ENCODE results near the gene GPN1.

DNA sequence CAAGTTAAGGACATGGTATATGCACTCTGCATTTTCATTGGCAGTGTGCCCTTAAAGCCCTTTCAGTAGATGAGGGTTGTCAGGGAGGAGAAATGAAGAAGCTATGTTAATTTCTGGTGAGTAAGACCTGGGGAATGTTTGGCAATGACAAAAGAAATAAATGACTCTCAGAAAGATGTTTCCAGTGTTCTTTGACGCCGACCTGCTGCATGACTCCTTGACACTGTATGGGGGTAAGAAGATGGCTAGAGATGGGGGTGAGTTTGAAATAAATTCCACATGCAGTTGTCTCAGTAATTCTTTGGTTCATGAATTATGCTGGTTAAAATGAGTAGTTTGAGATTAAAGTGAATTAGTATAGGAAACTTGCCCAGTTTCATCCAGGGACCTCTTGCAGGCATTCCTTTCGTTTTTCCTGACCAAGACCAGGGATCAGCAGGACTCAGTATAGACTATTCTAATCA is 5.9 kb upstream of the GPN1 start:
- TF ChIP-seq, protein P1, sequence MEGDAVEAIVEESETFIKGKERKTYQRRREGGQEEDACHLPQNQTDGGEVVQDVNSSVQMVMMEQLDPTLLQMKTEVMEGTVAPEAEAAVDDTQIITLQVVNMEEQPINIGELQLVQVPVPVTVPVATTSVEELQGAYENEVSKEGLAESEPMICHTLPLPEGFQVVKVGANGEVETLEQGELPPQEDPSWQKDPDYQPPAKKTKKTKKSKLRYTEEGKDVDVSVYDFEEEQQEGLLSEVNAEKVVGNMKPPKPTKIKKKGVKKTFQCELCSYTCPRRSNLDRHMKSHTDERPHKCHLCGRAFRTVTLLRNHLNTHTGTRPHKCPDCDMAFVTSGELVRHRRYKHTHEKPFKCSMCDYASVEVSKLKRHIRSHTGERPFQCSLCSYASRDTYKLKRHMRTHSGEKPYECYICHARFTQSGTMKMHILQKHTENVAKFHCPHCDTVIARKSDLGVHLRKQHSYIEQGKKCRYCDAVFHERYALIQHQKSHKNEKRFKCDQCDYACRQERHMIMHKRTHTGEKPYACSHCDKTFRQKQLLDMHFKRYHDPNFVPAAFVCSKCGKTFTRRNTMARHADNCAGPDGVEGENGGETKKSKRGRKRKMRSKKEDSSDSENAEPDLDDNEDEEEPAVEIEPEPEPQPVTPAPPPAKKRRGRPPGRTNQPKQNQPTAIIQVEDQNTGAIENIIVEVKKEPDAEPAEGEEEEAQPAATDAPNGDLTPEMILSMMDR (IDR thresholded peaks at IDR 0.05; ENCODE audit: insufficient read depth, low read depth, low read length): no peak
- no peak for TF ChIP-seq EZH2 (IDR thresholded peaks at IDR 0.05; ENCODE audit: insufficient read depth, low read length)
